Kidney (tissue), 14 donors: ENCODE results near the gene ERCC4. TPM values are rescaled to one million over a fixed set of nuclear protein-coding genes. Genes with fewer than 3 reads are reported as not detected.

ENCODE experiments used
- DNase-seq, 5 donors: peaks; one replicate each; pipeline ENCODE4 v3.0.0-alpha.2; 2013 to 2020
- FAIRE-seq: peaks from 2 replicates; lab custom pipeline; 2012; peaks lifted over from hg19 to GRCh38; lab: Jason Lieb, UNC
- H3K27ac ChIP-seq, 2 donors: one replicate each; pipeline ENCODE4 v1.7.0; 2013; ENCODE audit warnings: low read depth in 2 of 2, low read length in 2 of 2, inconsistent platforms in 1 of 2
- H3K27me3 ChIP-seq: one replicate; pipeline ENCODE4 v1.7.1; 2013; ENCODE audit warnings: low read length, inconsistent platforms; ENCODE audit not compliant: control insufficient read depth, insufficient read depth
- H3K36me3 ChIP-seq, 3 donors: one replicate each; pipeline versions ENCODE4 v1.7.0 to v1.7.1; 2013; ENCODE audit warnings: low read length in 3 of 3, control low read depth in 1 of 3, inconsistent platforms in 1 of 3; ENCODE audit not compliant: insufficient read depth in 3 of 3, control insufficient read depth in 2 of 3
- H3K4me1 ChIP-seq, 3 donors: one replicate each; pipeline versions ENCODE4 v1.7.0 to v1.7.1; 2013; ENCODE audit warnings: low read length in 3 of 3, inconsistent platforms in 1 of 3, low read depth in 1 of 3; ENCODE audit not compliant: control insufficient read depth in 2 of 3, insufficient read depth in 2 of 3
- H3K4me3 ChIP-seq, 3 donors: one replicate each; pipeline versions ENCODE4 v1.7.0 to v1.8.1; 2013; ENCODE audit warnings: low read length in 3 of 3, control low read depth in 1 of 3, inconsistent platforms in 1 of 3
- H3K9ac ChIP-seq, 3 donors: one replicate each; pipeline versions ENCODE4 v1.7.0 to v1.7.1; 2013; ENCODE audit warnings: low read length in 3 of 3, control low read depth in 1 of 3, inconsistent platforms in 1 of 3
- H3K9me3 ChIP-seq, 3 donors: one replicate each; pipeline versions ENCODE4 v1.7.0 to v1.7.1; 2013; ENCODE audit warnings: low read length in 3 of 3, control low read depth in 1 of 3, inconsistent platforms in 1 of 3; ENCODE audit not compliant: control insufficient read depth in 2 of 3, insufficient read depth in 1 of 3
- intact Hi-C: fragments of 100-400 bp; cut with DNase I; formaldehyde crosslinking; loops from one replicate; pipeline ENCODE4 v1.11.1; 2022
- polyA plus RNA-seq: library from polyadenylated mRNA; stranded (reverse); fragments of 350-450 nt; fragmentation: Illumina TruSeq; extraction: RNeasy Lipid Tissue Mini Kit (QIAGEN cat#74804); gene quantifications from one replicate; pipeline ENCODE4 v1.2.3, GENCODE V29; 2014; ENCODE audit warnings: low read depth, low replicate concordance; ENCODE audit not compliant: insufficient read depth
- total RNA-seq: library from RNA; stranded (reverse); fragmentation: NEBNext Ultra II Directional; extraction: Animal tissue kit (Norgen Biotek cat#: 25700); gene quantifications from one replicate; pipeline ENCODE4 v1.2.1, GENCODE V29; 2021
- TF ChIP-seq, protein P1 (sequence below): IDR thresholded peaks from 3 replicates; pipeline ENCODE4 v1.5.1; 2012; ENCODE audit warnings: mild to moderate bottlenecking, moderate library complexity, borderline replicate concordance; ENCODE audit not compliant: insufficient read depth; ENCODE audit errors: extremely low read depth
- donor health status: control.
- donor health status: control.
- donor health status: control.
- donor health status: control.
- donor health status: control.
- donor health status: DM: yes; HTN: yes; CAD: no.
- donor health status: Normal renal cell carcinoma (clear cell type).

Gene ERCC4
- total and polyA plus RNA-seq, 2 donors from 2014 or later: 2.0 to 10.5 TPM

DNA sequence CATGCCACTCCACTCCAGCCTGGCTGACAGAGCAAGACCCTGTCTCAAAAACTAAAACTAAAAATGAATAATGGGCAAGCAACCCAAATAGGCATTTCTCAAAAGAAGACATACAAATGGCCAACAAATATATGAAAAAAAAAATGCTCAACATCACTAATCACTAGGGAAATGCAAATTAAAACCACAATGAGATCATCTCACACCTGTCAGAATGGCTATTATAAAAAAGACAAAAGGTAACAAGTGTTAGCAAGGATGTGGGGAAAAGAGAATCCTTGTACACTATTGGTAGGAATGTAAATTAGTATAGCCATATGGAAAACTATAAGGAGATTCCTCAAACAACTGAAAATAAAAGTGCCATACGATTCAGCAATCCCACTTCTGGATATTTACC lies 7.1 kb upstream of the ERCC4 start:
- H3K36me3 ChIP-seq: no peaks in the 10 kb centered on the region
- H3K9ac ChIP-seq: no peak overlapping the region
- H3K4me3 ChIP-seq: no peak overlapping the region
- no peak for FAIRE-seq
- no peak overlapping the region for H3K27ac ChIP-seq
- intact Hi-C loops: no loop called here
- no peaks in the 10 kb centered on the region for H3K9me3 ChIP-seq
- TF ChIP-seq, protein P1, sequence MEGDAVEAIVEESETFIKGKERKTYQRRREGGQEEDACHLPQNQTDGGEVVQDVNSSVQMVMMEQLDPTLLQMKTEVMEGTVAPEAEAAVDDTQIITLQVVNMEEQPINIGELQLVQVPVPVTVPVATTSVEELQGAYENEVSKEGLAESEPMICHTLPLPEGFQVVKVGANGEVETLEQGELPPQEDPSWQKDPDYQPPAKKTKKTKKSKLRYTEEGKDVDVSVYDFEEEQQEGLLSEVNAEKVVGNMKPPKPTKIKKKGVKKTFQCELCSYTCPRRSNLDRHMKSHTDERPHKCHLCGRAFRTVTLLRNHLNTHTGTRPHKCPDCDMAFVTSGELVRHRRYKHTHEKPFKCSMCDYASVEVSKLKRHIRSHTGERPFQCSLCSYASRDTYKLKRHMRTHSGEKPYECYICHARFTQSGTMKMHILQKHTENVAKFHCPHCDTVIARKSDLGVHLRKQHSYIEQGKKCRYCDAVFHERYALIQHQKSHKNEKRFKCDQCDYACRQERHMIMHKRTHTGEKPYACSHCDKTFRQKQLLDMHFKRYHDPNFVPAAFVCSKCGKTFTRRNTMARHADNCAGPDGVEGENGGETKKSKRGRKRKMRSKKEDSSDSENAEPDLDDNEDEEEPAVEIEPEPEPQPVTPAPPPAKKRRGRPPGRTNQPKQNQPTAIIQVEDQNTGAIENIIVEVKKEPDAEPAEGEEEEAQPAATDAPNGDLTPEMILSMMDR: no peak
- no peak for DNase-seq
- peaks cover 0 to 8% (median 0%) of the 10 kb centered on the region in 3 donors for H3K4me1 ChIP-seq
- H3K27me3 ChIP-seq: no peaks in the 10 kb centered on the region

DNA sequence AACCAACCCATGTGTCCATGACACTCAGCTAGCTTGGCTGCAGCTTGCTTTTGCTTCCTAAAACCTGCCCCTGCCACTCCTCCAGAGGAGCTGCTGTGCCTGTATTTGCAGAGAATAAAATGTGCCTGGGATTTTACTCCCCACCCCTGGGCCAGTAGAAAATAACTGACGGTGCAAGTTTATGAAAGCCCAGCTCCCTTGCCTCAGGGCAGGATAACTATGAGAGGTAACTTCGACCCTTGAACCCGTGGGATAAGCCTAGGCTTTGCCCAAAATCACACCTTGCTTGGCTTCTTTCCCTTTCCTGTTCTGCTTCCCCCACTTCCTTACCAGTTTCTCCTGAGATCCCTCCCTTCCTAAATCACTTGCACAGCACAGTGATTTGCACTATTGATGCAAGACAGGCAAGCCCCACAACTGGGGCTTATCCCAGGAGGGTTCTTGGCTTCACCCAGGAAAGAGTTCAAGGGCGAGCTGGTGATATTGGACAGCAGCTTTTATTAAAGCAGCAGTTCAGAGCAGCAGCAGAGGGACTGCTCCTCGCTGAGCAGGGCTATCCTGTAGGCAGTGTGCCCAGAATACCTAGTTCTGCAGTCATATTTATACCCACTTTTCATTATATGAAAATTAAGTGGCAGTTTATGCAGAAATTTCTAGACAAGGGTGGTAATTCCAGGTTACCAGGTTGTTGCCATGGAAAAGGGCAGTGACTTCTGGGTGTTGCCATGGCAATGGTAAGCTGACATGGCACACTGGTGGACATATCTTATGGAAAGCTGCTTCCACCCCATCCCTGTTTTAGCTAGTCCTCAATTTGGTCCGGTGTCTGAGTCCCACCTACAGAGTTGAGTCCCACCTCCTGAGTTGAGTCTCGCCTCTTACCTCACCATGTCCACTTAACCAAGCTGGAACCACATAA lies 6.3 kb upstream of the ERCC4 start:
- Histone ChIP-seq H3K27me3 (no peaks in the 10 kb centered on the region), H3K4me1 (peaks cover 0 to 8% (median 0%) of the 10 kb centered on the region in 3 donors), H3K9ac (no peak overlapping the region), H3K27ac (no peak overlapping the region), H3K36me3 (no peaks in the 10 kb centered on the region), H3K4me3 (no peak overlapping the region), H3K9me3 (no peaks in the 10 kb centered on the region)
- DNase-seq (no peak), FAIRE-seq (no peak)
- TF ChIP-seq, protein P1: no peak
- intact Hi-C loops: no loop called here

DNA sequence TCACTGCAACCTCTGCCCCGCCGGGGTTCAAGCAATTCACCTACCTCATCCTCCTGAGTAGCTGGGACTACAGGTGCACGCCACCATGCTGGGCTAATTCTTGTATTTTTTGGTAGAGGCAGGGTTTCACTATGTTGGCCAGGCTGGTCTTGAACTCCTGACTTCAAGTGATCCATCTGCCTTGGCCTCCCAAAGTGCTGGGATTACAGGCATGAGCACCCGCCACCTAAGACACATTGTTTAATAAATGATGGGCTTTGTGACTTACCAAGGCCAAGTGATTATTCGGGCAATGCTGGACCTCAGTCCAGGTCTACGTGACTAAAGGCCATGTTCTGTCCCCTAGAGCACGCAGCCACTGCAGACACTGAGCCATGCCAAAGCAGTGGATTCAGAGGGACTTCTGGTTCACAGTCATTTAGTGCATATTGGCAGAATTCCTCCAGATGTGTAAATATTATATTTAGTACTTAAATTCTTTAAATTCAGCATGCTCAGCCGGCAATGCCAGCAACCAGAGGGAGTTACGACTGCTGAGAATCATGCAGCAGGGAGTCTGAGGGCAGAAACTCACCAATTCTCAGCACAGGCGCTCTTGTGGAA lies 4.8 kb upstream of the ERCC4 start:
- Histone ChIP-seq H3K9me3 (no peaks in the 10 kb centered on the region), H3K36me3 (no peaks in the 10 kb centered on the region), H3K4me3 (no peak overlapping the region), H3K4me1 (peaks cover 0 to 8% (median 2%) of the 10 kb centered on the region in 3 donors), H3K9ac (no peak overlapping the region), H3K27ac (no peak overlapping the region), H3K27me3 (no peaks in the 10 kb centered on the region)
- intact Hi-C loops: no loop called here
- FAIRE-seq: no peak
- TF ChIP-seq, protein P1: no peak
- DNase-seq: no peak
